T-helper 2 cell (primary cell): Measurements from ENCODE around the gene SLC27A4.

Experiments used
- DNase-seq, 5 experiments: peaks; one replicate each; pipeline versions ENCODE4 v3.0.0 to v3.0.0-alpha.2; 2012 to 2022
- total RNA-seq, 2 donors: gene quantifications; one replicate each; lab custom pipeline; 2026; lab: John Stamatoyannopoulos, UW

The SLC27A4 gene
- 10.9 to 17.9 reads per million in 2 donors for total RNA-seq

DNA sequence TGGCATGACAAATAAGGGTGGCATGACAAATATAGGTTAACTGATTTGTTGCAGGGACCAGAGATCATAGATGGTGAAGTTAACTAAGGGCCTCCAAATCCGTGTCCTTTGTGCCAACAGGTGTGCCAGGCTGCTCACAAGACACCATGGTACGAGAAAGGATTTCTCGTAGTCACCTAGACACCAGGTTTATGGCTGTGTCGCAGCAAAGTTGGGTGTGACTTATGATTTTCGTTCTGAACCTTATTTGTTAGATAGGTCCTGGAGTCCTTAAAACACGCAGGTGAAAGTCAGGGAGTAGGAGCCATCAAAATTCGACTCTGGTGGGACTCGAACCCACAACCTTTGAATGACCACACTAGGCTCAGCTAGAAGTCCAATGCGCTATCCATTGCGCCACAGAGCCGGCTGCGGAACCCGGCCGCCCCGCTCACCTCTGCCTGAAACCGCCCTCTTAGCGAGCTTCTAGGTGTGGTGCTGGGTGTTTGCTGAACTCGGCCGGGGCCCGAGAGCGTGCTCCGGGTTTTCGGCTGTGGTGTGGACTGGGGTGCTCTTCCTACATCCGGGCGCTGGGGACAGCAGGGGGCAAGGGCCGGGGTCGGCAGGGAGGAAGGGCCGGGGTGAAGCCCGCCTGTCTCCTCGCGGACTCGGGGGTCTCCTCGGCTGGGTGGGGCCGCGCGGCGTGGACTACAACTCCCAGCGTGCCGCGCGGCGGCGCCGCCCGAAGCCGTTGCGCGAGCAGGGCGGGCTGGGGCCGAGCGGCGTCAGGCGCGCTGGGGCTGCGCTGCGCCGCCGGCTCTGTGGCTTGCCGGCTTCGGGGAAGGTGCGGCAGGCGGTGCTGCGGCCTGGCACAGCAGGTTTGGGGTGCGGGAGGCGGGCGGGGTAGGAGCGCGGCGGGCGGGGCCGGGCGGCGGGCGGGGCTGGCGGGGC is at the start of gene SLC27A4:
SLC27A4 (plus strand) TSS at position 767 of the 930 bp plus-strand sequence. CDS start 2,606 bp downstream, outside the sequence.
- peak; percentile 64 to 90 (median 77) for DNase-seq

DNA sequence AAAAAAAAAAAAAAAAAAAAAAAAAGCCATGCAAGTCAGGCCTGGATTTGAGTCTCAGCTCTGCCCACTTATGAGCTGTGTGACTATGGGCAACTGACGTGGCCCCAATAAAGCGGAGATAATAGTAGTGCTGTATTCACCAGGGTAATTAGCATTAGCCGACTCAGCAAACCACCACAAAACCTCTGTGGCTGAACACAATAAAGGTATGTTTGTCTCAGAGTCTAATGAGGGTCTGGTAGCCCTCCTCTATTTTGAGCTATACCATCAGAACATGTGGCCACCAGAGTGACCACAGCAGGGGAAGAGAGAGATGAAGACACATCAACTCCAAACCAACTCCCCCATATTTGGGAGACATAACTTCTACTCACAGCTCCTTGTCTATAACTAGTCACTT is 48.3 kb upstream of the SLC27A4 start:
- no peak for DNase-seq

GRCh38 chr9:128293091-128293490 is 47.2 kb upstream of the SLC27A4 start:
- no peak for DNase-seq

DNA sequence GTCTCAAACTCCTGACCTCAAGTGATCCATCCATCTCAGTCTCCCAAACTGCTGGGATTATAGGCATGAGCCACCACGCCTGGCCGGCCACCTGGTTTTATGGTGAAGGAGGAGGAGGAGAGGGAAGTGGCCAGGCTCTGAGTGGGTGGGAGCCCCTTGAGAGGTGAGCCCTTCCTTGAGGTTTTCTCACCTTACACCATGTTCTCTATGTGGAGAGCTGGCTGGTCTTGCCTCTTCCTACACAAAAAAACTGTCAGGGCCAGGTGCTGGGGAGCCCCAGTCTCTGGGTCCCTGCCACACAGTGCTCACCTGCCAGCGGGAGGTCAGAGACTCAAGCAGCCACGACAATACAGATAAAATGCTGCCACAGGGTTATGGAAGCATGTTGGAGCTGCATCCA is 46.2 kb upstream of the SLC27A4 start:
- no peak for DNase-seq

DNA sequence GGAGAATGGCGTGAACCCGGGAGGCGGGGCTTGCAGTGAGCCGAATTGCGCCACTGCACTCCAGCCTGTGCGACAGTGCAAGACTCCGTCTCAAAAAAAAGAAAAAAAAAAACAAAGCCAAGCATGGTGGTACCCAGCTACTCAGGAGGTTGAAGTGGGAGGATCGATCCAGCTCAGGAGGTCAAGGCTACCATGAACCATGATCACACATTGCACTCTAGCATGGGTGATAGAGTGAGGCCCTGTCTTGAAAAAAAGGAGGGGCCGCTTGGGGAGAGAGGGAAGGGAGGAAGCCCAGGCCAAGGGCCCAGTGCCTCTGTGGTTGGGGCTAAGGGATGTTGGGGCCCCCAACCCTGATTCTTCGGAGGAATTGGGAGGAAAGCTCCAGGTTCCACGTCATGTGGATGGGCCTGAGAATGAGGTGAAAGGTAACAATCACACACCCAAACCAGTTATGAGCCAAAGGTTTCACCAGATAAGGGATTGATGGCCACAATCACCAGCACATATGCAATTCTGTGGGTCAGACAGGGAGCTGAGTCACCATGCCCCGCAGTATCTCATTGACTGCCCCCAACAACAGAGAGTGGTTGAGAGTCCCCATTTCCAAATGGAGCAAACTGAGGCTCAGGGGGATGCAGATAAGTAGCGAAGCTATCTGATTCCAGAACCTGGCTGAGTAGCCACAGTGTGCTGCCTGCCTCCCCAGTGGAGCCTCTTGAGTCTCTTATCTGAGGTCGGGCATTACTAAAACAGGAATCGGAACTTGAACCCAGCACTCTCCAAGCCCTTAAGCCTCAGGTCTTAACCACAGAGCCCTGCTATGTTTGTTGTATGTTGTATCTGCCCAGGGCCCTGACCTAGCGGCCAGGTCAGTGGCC is 43.7 kb upstream of the SLC27A4 start:
- DNase-seq: no peak

- no peak for DNase-seq
Measured at GRCh38 chr9:128297221-128297773, 43.0 kb upstream of the SLC27A4 start.

DNA sequence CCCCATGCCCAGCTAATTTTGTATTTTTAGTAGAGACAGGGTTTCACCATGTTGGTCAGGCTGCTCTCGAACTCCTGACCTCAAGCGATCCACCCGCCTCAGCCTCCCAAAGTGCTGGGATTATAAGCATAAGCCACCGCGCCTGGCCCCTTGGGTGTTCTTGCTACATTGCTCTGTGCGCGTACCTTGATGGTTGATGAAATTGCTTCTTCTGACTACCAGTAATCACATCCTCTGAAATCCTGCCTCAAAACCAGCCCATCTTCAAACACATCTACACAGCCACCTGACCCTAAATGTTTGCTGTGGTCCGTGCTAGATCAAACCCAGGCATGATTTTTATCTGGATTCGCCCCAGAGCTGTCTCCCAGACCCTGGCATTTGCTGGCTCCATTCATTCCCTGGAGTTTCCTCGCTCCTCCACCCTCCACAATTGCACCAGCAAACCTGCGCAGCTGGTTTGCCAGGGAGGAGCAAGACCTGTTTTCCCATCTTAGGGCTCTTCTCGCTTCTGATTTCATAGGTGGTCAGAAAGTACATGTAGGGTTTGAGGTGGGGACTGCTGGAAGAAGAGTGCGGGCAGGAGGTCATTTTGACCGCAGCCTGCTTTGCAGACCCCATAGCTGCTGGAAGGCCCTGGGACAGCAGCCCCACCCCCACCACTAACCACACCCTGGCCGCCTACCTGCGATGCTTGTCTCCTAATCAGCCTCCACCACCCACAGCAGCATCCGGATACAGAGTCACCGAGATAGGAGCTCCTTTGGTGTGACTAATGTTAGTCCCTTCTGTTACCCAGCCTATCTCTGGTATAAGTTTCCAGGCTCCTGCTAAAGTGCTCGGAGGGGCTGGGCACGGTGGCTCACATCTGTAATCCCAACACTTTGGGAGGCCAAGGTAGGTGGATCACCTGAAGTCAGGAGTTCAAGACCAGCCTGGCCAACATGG is 41.5 kb upstream of the SLC27A4 start:
- DNase-seq: no peak

GRCh38 chr9:128304136-128304970 is 36.0 kb upstream of the SLC27A4 start:
- DNase-seq: no peak

DNA sequence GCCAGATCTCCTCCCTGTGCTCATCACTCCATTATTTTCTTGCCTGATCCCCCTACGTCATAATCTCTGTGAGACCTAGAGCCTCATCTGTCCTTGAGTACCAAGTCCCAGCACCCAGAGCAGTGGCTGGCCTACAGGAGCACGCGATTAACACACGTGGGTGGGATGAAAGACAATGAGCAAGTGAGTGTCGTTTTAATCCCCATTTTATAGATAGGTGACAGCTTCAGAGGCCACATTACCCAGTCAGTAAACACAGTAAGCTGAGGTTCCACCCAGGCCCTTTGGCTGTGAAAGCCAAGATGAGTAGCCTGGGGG is 35.4 kb upstream of the SLC27A4 start:
- DNase-seq: no peak

GRCh38 chr9:128309551-128309950 is 30.8 kb upstream of the SLC27A4 start:
- no peak for DNase-seq

- DNase-seq: no peak
Measured at GRCh38 chr9:128310461-128310860, 29.9 kb upstream of the SLC27A4 start.

GRCh38 chr9:128314697-128315096 is 25.6 kb upstream of the SLC27A4 start:
- no peak for DNase-seq

GRCh38 chr9:128316421-128316820 is 23.9 kb upstream of the SLC27A4 start:
- DNase-seq: no peak

- DNase-seq: no peak
Measured at GRCh38 chr9:128317629-128318028, 22.7 kb upstream of the SLC27A4 start.

DNA sequence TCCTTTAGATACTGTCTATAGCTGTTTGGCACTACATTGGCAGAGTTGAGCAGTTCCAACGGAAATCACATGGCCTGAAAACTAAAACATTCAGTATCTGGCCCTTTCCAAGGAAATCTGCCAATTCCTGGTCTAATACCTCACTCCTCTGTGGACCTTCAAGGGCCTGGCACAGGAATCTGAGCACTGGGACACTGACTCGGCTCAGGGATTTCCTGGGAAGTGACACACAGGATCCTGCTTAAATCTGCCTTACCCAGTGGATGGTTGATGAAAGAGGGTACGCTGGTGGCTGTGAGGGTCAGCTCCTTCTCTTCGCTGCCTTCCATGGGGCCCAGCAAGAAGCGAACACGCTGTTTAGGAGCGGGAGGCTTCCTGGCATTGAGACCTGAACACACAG is 19.0 kb upstream of the SLC27A4 start:
- DNase-seq: no peak

DNA sequence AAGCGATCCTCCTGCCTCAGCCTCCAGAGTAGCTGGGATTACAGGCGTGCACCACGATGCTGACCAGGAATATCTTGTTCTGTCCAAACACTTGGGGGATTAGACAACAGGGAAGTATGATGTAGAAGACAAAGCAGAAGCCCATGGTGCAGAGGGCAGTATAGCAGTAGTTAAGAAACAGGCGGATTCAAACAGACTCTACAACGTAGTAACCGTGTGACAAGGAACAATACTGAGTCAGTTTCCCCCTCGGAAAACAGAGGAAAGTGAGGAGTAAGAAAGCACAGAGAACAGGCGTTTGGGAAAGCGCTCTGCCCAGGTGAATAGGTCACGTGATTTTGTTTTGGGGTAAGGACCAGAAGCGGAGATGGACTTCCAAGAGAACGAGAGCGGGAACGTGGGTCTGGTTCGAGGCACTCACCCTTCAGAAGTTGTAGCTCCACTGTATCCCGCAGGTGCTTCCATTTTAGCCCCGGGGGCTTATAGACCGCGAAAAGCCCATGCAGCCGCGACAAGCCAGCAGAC is 18.4 kb upstream of the SLC27A4 start:
- no peak for DNase-seq

DNA sequence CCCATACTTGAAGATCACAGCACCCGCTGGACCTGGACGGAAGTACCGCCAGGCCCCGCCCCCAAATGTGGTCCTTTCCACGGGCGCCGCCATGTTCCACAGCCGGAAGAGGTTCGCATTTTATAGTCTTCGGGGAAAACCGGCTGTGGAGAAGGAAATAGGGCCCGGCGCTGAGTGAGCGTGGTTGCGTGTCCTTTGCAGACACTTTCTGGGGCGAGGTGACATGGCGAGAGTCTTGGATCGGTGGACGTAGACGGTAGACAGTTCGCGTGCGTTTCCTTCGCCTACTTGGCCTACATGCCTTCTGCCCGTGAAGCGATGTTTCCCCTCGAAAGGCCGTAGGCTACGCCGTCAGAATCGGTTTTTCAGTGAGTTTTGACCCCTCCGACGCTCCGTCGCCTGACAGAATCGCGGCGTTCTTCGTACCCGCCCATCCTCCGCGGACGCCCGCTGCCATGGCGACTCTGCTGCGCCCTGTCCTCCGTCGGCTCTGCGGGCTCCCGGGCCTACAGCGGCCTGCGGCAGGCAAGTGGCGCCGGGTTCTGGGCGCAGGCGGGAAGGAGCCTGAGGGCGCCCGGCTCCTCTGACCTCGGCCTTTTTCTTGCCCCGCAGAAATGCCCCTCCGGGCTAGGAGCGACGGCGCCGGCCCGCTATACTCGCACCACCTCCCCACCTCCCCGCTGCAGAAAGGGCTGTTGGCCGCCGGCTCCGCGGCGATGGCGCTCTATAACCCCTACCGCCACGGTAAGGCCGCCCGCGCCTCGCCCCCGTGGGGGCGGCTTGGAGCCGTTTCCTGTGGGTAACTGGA is 17.7 kb upstream of the SLC27A4 start, which contains the start of the genes COQ4 and TRUB2:
COQ4 (plus strand) TSS at position 436 of the 808 bp plus-strand sequence; CDS start at position 456, 20 bp downstream.
TRUB2 (minus strand) TSS at position 44 of the 808 bp plus-strand sequence; CDS start at position 5, 39 bp downstream.
- DNase-seq: peak; percentile 82 to 97 (median 88)

GRCh38 chr9:128323212-128323730 is 17.1 kb upstream of the SLC27A4 start:
- no peak for DNase-seq

GRCh38 chr9:128323791-128324190 is 16.5 kb upstream of the SLC27A4 start:
- DNase-seq: no peak
